ENCODE measurements around the gene ZNF222. TPM values are rescaled to one million over a fixed set of nuclear protein-coding genes. Genes with fewer than 3 reads are reported as not detected.

ZNF222 gene
- total RNA-seq (2014; rRNA removed) (0.95 and 2.0 TPM in 2 replicates), Bru-seq, nascent RNA (percentile 56 among the genes with signal in this experiment), BruChase-seq, experiment 1, labeled RNA remaining after a 6-hour chase (percentile 58 among the genes with signal in this experiment), BruChase-seq, experiment 2, labeled RNA remaining after a 2-hour chase (percentile 77 among the genes with signal in this experiment)
- long read RNA-seq: 0 reads

GRCh38 chr19:44025217-44025936 lies at the start of gene ZNF222:
TSS of gene ZNF222 (plus strand) at chr19:44025379. CDS start at chr19:44025437, 58 bp downstream.
- Histone ChIP-seq H3K9ac (ENCODE audit: low read length) (peak within 1 kb of the TSS; percentile 53), H3K4me1 (ENCODE audit: insufficient read depth, low read length) (no peaks in the 10 kb centered on the region), H3F3A (ENCODE audit: low read length, unreplicated experiment) (no peaks in the 10 kb centered on the region), H3K36me3 (ENCODE audit: low read depth, low read length) (0 out of 2 replicates have a peak, but pooled peaks cover 2% of the 10 kb centered on the region), H3K27me3 (ENCODE audit: low read length) (no peaks in the 10 kb centered on the region), H3K9me3 (ENCODE audit: low read length) (0 out of 2 replicates have a peak, but pooled peaks cover 1% of the 10 kb centered on the region), H3K4me3 (ENCODE audit: low read length) (peak within 1 kb of the TSS; percentile 69), H3K27ac (ENCODE audit: low read length) (no peak within 1 kb of the TSS), H3K4me2 (ENCODE audit: low read length) (peak within 1 kb of the TSS; percentile 79), H3K79me2 (ENCODE audit: low read length) (no peaks in the 10 kb centered on the region), H2AFZ (ENCODE audit: low read length) (peak within 1 kb of the TSS; percentile 92), H3K9me2 (replicated peaks; ENCODE audit: low read length) (no peaks in the 10 kb centered on the region), H4K20me1 (ENCODE audit: low read length) (no peaks in the 10 kb centered on the region)
- intact Hi-C loops (cut with micrococcal nuclease): no loop called here
- ATAC-seq (peak; percentile 83), DNase-seq (peak; percentile 60)
- ChIA-PET CTCF (interaction anchor here (0.5 kb wide), 1 partner anchor 48 kb away, joined by 3 read pairs; no protein-coding TSS in a partner anchor), POLR2A (ENCODE audit: unreplicated experiment) (interaction anchor here (0.8 kb wide), 1 partner anchor 102 kb away, joined by 4 read pairs; no protein-coding TSS in a partner anchor)
- BruUV-seq (replicated peaks): TSS peak; percentile 78
- TF ChIP-seq CTCF (conservative IDR thresholded peaks at IDR 0.05; ENCODE audit: low read depth, low read length): no peak
- TF ChIP-seq EZH2phosphoT487 (IDR thresholded peaks at IDR 0.05; ENCODE audit: borderline replicate concordance, low read length): no peak
- no peak for TF ChIP-seq EZH2 (IDR thresholded peaks at IDR 0.05; ENCODE audit: low read length, unreplicated experiment)

GRCh38 chr19:43976732-43977131 lies 48.4 kb upstream of the ZNF222 start:
- no peaks in the 10 kb centered on the region for H3K79me2 ChIP-seq (ENCODE audit: low read length)
- ATAC-seq: no peak
- H3K27ac ChIP-seq (ENCODE audit: low read length): no peak overlapping the region
- TF ChIP-seq EZH2phosphoT487 (IDR thresholded peaks at IDR 0.05; ENCODE audit: borderline replicate concordance, low read length): no peak
- no peak for TF ChIP-seq EZH2 (IDR thresholded peaks at IDR 0.05; ENCODE audit: low read length, unreplicated experiment)
- no peak for TF ChIP-seq CTCF (conservative IDR thresholded peaks at IDR 0.05; ENCODE audit: low read depth, low read length)
- no peaks in the 10 kb centered on the region for H3K9me3 ChIP-seq (ENCODE audit: low read length)
- intact Hi-C loops (cut with micrococcal nuclease): no loop called here
- H3K4me3 ChIP-seq (ENCODE audit: low read length): no peak overlapping the region
- H3K4me1 ChIP-seq (ENCODE audit: insufficient read depth, low read length): no peaks in the 10 kb centered on the region
- no peak overlapping the region for H3K4me2 ChIP-seq (ENCODE audit: low read length)
- BruUV-seq (replicated peaks): no TSS peak
- DNase-seq: no peak
- H3F3A ChIP-seq (ENCODE audit: low read length, unreplicated experiment): no peaks in the 10 kb centered on the region
- ChIA-PET POLR2A (ENCODE audit: unreplicated experiment) (no interaction called here), CTCF (no interaction called here)
- no peaks in the 10 kb centered on the region for H3K36me3 ChIP-seq (ENCODE audit: low read depth, low read length)
- no peak overlapping the region for H2AFZ ChIP-seq (ENCODE audit: low read length)
- H3K9ac ChIP-seq (ENCODE audit: low read length): no peak overlapping the region
- no peaks in the 10 kb centered on the region for H4K20me1 ChIP-seq (ENCODE audit: low read length)
- H3K27me3 ChIP-seq (ENCODE audit: low read length): no peaks in the 10 kb centered on the region
- H3K9me2 ChIP-seq (replicated peaks; ENCODE audit: low read length): no peaks in the 10 kb centered on the region

GRCh38 chr19:43983544-43983911 lies 41.7 kb upstream of the ZNF222 start:
- H3F3A ChIP-seq (ENCODE audit: low read length, unreplicated experiment): no peaks in the 10 kb centered on the region
- H3K9ac ChIP-seq (ENCODE audit: low read length): no peak overlapping the region
- no peaks in the 10 kb centered on the region for H3K9me2 ChIP-seq (replicated peaks; ENCODE audit: low read length)
- H3K27ac ChIP-seq (ENCODE audit: low read length): no peak overlapping the region
- H2AFZ ChIP-seq (ENCODE audit: low read length): peak overlapping the region; percentile 97
- peak overlapping the region; percentile 80 for H3K4me2 ChIP-seq (ENCODE audit: low read length)
- BruUV-seq (replicated peaks): no TSS peak
- DNase-seq (no peak), ATAC-seq (no peak)
- no peaks in the 10 kb centered on the region for H4K20me1 ChIP-seq (ENCODE audit: low read length)
- ChIA-PET POLR2A (ENCODE audit: unreplicated experiment) (no interaction called here), CTCF (no interaction called here)
- TF ChIP-seq EZH2 (IDR thresholded peaks at IDR 0.05; ENCODE audit: low read length, unreplicated experiment): no peak
- no peaks in the 10 kb centered on the region for H3K4me1 ChIP-seq (ENCODE audit: insufficient read depth, low read length)
- H3K79me2 ChIP-seq (ENCODE audit: low read length): peaks cover 13% of the 10 kb centered on the region
- no peaks in the 10 kb centered on the region for H3K27me3 ChIP-seq (ENCODE audit: low read length)
- intact Hi-C loops (cut with micrococcal nuclease): no loop called here
- H3K4me3 ChIP-seq (ENCODE audit: low read length): peak overlapping the region; percentile 81
- no peaks in the 10 kb centered on the region for H3K9me3 ChIP-seq (ENCODE audit: low read length)
- no peaks in the 10 kb centered on the region; the same call in 1 of the 2 replicates for H3K36me3 ChIP-seq (ENCODE audit: low read depth, low read length)
